Stimulated activated naive CD8-positive, alpha-beta T cell treated with anti-CD3 and anti-CD28 coated beads, Interleukin-15, amount 100 ng/mL, for 72 hours (primary cell): ENCODE results near the gene SERINC5.
"Not testable (repeated sequence)": the region's sequence is repeated elsewhere in the genome, so short reads cannot be mapped to it uniquely, and the experiment has no call there.

ENCODE experiments used
- ATAC-seq: fragments of 150-1000 bp; cut with Tn5 transposase; 2 replicates; pipeline ENCODE4 v1.10.0; 2021; ENCODE audit warnings: mild to moderate bottlenecking, moderate library complexity
- DNase-seq, 2 donors: peaks; one replicate each; pipeline ENCODE4 v3.0.0; 2021 to 2022
- H3K27ac Mint-ChIP-seq, 2 donors: one replicate each; pipeline ENCODE4 v1.8.0; 2022; ENCODE audit warnings: mild to moderate bottlenecking in 2 of 2, mixed read lengths in 2 of 2, moderate library complexity in 2 of 2
- H3K27me3 Mint-ChIP-seq: one replicate; pipeline ENCODE4 v1.8.0; 2022; ENCODE audit warnings: mixed read lengths
- H3K4me1 Mint-ChIP-seq: one replicate; pipeline ENCODE4 v1.8.0; 2022; ENCODE audit warnings: mild to moderate bottlenecking, mixed read lengths
- H3K4me3 Mint-ChIP-seq, 2 donors: one replicate each; pipeline ENCODE4 v1.8.0; 2022; ENCODE audit warnings: mild to moderate bottlenecking in 2 of 2, mixed read lengths in 2 of 2, moderate library complexity in 1 of 2
- H3K9me3 Mint-ChIP-seq, 2 donors: one replicate each; pipeline ENCODE4 v1.8.0; 2022; ENCODE audit warnings: mixed read lengths in 2 of 2

SERINC5 gene

DNA sequence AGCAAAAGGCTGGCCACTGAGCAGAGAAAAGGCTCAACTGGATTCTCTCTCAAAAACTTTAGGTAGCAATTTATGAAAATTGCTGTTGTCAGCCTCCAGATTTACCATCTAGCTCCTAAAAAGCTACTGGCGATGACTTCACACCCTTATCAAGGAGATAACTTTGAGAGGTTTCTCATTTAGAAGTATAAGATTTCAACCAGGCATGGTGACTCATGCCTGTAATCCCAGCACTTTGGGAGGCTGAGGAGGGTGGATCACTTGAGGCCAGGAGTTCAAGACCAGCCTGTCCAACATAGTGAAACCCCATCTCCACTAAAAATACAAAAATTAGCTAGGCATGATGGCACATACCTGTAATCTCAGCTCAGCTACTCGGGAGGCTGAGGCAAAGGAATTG lies 14.7 kb upstream of the SERINC5 start:
- DNase-seq, H3K9me3 Mint-ChIP-seq, H3K27me3 Mint-ChIP-seq: not testable (repeated sequence)
- peak; percentile 39 for ATAC-seq
- Mint-ChIP-seq H3K27ac (peak overlapping the region; percentile 89 to 99), H3K4me3 (peak overlapping the region; percentile 26 to 77), H3K4me1 (peaks cover 54% of the 10 kb centered on the region)

DNA sequence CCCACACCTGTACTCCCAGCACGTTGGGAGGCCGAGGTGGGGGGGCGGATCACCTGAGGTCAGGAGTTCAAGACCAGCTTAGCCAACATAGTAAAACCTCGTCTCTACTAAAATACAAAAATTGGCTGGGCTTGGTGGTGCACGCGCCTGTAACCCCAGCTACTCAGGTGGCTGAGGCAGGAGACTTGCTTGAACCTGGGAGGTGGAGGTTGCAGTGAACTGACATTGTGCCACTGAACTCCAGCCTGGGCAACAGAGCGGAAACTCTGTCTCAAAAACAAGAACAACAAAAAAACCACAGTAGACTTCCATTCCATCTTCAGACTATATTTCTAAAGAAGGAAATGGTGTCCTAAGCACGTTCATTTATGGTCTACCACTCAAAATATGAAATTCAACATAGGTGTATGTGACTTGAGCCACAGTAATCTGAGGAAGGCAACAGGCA lies 14.2 kb upstream of the SERINC5 start:
- Mint-ChIP-seq H3K4me1 (peaks cover 54% of the 10 kb centered on the region), H3K9me3 (peaks cover 0 to 4% of the 10 kb centered on the region in 2 donors), H3K27me3 (no peaks in the 10 kb centered on the region), H3K27ac (peak overlapping the region; percentile 89 to 99), H3K4me3 (peak overlapping the region; percentile 66 to 77)
- DNase-seq (no peak), ATAC-seq (peak; percentile 50)

DNA sequence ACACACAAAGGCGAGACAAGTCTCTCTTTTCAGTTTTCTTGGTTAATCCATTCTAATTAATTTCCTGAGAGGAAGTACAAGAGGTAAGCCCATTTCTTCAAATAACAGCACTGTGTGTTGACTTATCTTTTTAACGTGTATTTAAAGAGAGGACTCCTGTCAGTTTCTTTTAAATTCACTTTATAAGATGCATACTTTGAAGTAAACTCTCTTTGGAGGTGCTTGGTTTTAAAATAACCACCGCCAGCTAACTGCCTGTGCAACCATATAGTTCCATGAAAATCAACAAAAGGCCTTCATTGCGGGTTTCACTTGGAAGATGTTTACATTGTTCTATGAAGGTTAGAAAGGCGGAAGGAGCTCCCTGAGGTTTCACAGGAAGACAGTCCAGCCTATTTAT lies 13.1 kb upstream of the SERINC5 start:
- DNase-seq = no peak
- Mint-ChIP-seq H3K9me3 (peaks cover 0 to 4% of the 10 kb centered on the region in 2 donors), H3K27ac (peak overlapping the region; percentile 86 to 90), H3K4me3 (peak overlapping the region; percentile 56 to 72), H3K4me1 (peaks cover 60% of the 10 kb centered on the region), H3K27me3 (no peaks in the 10 kb centered on the region)
- peak; percentile 21 for ATAC-seq

DNA sequence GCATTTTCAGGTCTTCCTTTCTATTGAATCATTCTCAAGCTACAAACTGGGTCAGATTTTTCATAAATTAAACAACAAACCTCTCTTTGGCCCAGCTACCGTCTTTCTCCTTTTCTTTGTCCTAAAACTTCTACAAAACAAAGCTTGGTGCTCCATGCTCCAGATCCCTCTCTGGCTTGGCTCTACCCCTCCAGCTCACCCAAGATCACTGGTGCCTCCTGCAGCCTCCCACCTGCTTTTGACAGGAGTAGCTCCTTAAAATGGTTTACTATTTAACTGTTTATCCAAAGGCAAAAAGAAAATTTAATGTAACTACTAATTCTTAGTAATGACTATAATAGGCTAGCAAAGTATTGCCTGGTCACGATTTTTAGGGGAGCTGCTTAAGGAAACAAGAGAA lies 10.7 kb upstream of the SERINC5 start:
- ATAC-seq = no peak
- H3K27me3 Mint-ChIP-seq = no peaks in the 10 kb centered on the region
- peaks cover 0 to 4% of the 10 kb centered on the region in 2 donors for H3K9me3 Mint-ChIP-seq
- peak overlapping the region in 1 of 2 donors; percentile 5 for H3K27ac Mint-ChIP-seq
- no peak for DNase-seq
- H3K4me1 Mint-ChIP-seq = peaks cover 56% of the 10 kb centered on the region
- H3K4me3 Mint-ChIP-seq = no peak overlapping the region

DNA sequence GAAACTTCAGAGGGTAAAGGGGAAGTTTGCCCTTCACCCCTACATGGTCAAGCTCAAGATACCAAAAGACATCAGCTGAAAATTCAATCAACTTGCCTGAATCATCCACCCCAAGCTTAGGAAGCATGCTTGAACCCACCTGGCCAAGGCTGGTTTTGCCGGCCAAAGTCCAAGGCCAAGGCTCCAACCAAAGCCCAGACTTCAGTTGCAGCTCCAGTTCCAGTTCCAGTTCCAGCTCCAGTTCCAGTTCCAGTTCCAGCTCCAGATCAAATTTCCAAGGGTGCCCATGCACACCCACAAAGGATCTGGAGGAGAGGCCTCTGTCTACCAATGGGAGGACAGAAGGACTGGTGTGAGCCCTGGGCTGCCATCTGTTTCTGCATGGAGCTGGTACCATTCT lies 4.6 kb upstream of the SERINC5 start:
- Mint-ChIP-seq H3K27me3 (no peaks in the 10 kb centered on the region), H3K9me3 (no peaks in the 10 kb centered on the region), H3K27ac (no peak overlapping the region)

DNA sequence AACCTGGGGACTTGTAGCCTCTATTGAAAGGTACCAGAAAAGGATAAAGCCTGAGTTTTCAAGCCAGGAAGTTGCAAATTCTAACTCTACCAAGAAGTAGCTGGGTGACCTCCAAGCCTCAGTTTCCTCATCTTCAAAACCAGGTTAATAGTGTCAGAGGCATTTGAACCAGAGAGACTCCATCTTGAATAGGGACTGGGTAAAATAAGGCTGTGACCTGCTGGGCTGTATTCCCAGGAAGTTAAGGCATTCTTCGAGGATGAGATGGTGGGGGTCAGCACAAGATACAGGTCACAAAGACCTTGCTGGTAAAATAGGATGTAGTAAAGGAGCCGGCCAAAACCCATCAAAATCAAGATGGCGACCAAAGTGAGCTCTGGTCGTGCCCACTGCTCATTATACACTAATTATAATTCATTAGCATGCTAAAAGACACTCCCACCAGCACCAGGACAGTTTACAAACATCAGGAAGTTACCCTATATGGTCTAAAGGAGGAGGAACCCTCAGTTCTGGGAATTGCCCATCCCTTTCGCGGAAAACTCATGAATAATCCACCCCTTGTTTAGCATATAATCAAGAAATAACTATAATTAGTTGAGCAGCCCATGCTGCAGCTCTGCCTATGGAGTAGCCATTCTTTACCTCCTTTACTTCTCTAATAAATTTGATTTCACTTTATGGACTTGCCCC lies 3.8 kb upstream of the SERINC5 start:
- H3K27ac Mint-ChIP-seq = no peak overlapping the region
- H3K9me3 Mint-ChIP-seq = no peaks in the 10 kb centered on the region
- DNase-seq (no peak), ATAC-seq (no peak)
- no peaks in the 10 kb centered on the region for H3K27me3 Mint-ChIP-seq
- H3K4me3 Mint-ChIP-seq = no peak overlapping the region
- H3K4me1 Mint-ChIP-seq = peaks cover 19% of the 10 kb centered on the region

More for the DNA sequence above, 4.6 kb upstream of the SERINC5 start:
- peaks cover 27% of the 10 kb centered on the region for H3K4me1 Mint-ChIP-seq
- ATAC-seq (no peak), DNase-seq (no peak)
- no peak overlapping the region for H3K4me3 Mint-ChIP-seq

DNA sequence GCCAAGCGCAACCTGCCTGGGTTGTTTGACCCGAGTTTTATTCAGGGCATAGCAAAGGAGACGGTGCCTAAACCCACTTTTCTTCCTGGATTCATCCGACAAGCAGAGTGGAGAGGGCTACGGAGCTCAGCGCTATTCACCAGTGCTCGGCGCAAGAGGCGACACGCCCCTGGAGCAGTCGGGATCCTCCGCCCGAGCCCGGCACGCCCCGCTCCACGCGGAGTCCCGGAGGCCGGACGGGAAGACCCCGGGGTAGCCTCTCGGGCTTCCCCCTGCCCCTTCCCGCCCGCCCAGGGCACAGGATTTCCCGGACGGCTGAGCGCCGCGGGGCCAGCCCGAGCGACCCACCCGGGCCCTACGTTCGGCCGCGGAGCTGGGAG lies 427 bp downstream of the SERINC5 start:
- H3K4me3 Mint-ChIP-seq = peak overlapping the region; percentile 96 to 99
- H3K9me3 Mint-ChIP-seq = no peaks in the 10 kb centered on the region
- ATAC-seq = peak; percentile 53
- peak overlapping the region; percentile 89 to 93 for H3K27ac Mint-ChIP-seq
- DNase-seq = peak in 1 of 2 donors; percentile 58
- peaks cover 53% of the 10 kb centered on the region for H3K4me1 Mint-ChIP-seq
- no peaks in the 10 kb centered on the region for H3K27me3 Mint-ChIP-seq

DNA sequence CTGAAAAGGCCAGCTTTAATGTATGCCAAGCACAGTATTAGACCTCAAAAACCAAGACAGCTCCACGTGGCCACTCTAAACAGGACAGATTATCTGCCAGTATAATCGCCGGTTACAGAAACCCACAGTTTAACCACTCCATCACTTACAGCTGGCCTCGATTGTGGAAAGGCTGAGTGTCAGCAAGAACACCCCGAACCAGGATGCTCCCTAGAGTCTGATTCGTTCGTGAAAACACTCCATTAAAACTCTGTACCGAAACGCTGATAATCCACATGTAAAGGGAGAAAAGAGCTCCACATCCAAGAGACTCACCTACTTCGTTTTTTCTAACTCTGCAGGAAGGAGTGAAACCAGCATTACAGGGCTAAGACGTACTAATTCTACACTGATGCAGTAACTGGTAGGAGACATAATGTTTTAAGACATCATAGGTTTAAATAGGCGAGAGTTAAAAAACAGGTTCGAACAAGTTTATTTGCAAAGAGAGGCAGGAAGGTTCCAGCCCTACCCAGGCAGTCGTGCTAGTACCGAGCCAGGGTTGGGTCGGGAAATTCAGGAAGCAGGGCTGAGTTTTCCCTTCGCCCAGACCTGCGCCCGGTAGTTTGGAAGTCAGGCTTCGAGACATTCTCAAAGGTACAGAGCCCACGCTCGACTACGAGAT lies 949 bp downstream of the SERINC5 start:
- Mint-ChIP-seq H3K4me3 (peak overlapping the region; percentile 81 to 99), H3K9me3 (no peaks in the 10 kb centered on the region), H3K27me3 (no peaks in the 10 kb centered on the region), H3K4me1 (peaks cover 58% of the 10 kb centered on the region), H3K27ac (peak overlapping the region; percentile 89 to 93)
- DNase-seq (peak; percentile 32 to 44), ATAC-seq (peak; percentile 25)

DNA sequence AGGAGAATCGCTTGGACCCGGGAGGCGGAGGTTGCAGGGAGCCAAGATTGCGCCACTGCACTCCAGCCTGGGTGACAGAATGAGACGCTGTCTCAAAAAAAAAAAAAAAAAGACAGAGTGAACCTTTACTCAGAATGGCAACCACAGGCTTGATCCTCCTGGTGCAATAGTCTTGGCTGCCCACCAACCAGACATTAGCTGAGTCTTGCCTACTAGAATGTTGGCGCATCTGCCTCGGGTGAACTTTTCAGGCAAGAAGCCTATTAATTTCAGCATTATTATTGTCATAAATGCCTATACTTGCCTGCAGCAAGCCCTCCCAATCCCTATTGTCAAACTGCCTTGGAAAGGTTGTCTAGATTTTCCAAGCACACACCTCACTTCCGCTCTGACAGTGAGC lies 4.2 kb downstream of the SERINC5 start:
- ATAC-seq = no peak
- no peaks in the 10 kb centered on the region for H3K9me3 Mint-ChIP-seq
- H3K4me3 Mint-ChIP-seq = peak overlapping the region; percentile 41 to 50
- H3K27me3 Mint-ChIP-seq = no peaks in the 10 kb centered on the region
- H3K4me1 Mint-ChIP-seq = peaks cover 75% of the 10 kb centered on the region
- DNase-seq = no peak
- H3K27ac Mint-ChIP-seq = peak overlapping the region in 1 of 2 donors; percentile 69

DNA sequence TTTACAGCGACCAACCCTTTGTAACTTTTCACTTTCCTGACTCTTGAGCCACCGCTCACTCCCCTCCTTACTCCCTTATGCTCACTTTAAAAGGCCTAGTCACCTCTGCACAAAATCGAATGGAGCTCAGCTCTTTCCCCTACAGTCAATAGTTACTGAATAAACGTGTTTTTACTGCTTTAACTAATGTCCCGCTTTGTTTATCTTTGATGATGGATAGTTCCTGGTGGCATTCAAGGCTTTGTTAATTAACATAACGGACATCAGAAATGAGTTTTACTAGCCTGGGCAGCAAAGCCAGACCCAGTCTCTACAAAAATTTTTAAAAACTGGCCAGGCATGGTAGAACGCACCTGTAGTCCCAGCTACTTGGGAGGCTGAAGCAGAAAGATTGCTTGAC lies 5.0 kb downstream of the SERINC5 start:
- H3K27ac Mint-ChIP-seq = no peak overlapping the region
- DNase-seq = no peak
- H3K27me3 Mint-ChIP-seq = no peaks in the 10 kb centered on the region
- H3K4me1 Mint-ChIP-seq = peaks cover 83% of the 10 kb centered on the region
- H3K4me3 Mint-ChIP-seq = no peak overlapping the region
- H3K9me3 Mint-ChIP-seq = no peaks in the 10 kb centered on the region
- no peak for ATAC-seq

DNA sequence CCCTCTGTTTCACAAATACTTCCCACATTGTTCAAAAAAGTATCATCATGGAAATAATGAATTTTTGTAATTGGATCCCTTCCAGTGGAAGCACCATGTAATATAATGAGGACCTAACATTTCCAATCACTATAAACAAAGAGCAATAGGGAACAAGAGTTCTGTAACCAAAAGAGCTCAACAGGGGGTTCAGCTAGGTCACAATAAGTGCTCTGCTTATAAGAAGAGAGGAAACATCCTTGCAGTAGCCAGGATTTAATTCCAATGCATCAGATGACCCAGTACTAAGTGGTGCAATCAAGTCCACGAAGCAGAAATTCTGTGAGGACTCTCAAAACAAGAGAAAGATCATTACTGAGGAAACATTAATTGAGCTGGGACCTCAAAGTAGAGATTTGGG lies 5.9 kb downstream of the SERINC5 start:
- Mint-ChIP-seq H3K27me3 (no peaks in the 10 kb centered on the region), H3K4me1 (peaks cover 91% of the 10 kb centered on the region), H3K4me3 (peak overlapping the region; percentile 18 to 54), H3K27ac (peak overlapping the region; percentile 3 to 30), H3K9me3 (peaks cover 0 to 4% of the 10 kb centered on the region in 2 donors)
- no peak for DNase-seq
- no peak for ATAC-seq

DNA sequence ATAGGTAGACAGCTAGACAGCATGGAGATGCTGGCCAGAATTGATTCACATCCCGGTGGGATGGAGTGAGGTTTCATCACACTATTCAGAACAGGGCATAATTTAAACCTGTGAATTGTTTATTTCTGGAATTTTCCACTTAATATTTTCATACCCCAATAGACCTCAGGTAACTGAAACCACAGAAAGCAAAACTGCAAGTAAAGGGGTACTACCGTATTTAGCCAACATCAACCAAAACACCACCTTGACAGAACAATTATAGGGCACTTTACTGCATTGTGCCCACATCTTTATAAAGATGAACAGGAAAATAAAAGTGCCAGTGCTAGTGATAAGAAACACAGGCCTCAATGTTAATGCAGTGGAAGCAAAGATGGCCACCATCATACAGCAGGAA lies 7.5 kb downstream of the SERINC5 start:
- Mint-ChIP-seq H3K4me3 (peak overlapping the region; percentile 68 to 78), H3K4me1 (peaks cover 84% of the 10 kb centered on the region), H3K9me3 (peaks cover under 1 to 9% of the 10 kb centered on the region in 2 donors), H3K27ac (peak overlapping the region; percentile 30 to 89), H3K27me3 (no peaks in the 10 kb centered on the region)
- DNase-seq (no peak), ATAC-seq (peak; percentile 35)

DNA sequence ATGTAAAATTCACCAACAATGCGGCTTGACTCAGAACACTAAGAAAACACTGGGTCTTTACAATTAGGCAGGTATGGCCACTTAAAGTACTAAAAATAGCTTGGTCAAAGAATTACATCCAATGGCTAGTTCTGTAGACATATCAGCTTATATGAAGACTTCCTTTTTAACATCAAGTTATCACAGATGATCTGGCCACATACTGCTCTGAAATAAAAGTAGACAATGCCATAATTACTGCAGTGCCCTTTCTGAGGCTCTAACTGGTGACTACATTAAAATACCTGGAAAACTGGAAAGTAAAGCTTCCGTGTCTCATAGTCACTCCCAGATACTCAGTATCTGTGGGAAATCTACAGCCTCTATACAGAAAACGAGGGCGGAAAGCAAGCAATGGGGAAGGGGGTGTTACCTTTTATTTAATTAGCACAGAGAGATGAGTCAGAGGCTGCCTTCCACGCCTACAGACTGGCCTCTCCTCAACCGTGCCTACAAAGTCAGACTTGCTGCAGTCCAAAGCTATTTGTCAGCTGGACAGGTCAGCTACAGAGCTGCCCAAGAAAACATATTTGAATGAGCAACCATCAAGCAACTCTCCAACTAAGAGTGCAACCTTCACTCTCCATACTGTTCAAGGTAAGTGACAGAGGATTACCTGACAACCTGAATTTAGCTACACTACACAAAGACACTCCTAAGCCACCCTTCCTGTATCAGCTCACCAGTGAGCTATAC lies 8.7 kb downstream of the SERINC5 start:
- peaks cover 72% of the 10 kb centered on the region for H3K4me1 Mint-ChIP-seq
- peaks cover 6 to 17% of the 10 kb centered on the region in 2 donors for H3K9me3 Mint-ChIP-seq
- ATAC-seq (peak; percentile 89), DNase-seq (peak in 1 of 2 donors; percentile 43)
- no peaks in the 10 kb centered on the region for H3K27me3 Mint-ChIP-seq
- H3K27ac Mint-ChIP-seq = peak overlapping the region; percentile 83 to 89
- H3K4me3 Mint-ChIP-seq = peak overlapping the region; percentile 68 to 78

DNA sequence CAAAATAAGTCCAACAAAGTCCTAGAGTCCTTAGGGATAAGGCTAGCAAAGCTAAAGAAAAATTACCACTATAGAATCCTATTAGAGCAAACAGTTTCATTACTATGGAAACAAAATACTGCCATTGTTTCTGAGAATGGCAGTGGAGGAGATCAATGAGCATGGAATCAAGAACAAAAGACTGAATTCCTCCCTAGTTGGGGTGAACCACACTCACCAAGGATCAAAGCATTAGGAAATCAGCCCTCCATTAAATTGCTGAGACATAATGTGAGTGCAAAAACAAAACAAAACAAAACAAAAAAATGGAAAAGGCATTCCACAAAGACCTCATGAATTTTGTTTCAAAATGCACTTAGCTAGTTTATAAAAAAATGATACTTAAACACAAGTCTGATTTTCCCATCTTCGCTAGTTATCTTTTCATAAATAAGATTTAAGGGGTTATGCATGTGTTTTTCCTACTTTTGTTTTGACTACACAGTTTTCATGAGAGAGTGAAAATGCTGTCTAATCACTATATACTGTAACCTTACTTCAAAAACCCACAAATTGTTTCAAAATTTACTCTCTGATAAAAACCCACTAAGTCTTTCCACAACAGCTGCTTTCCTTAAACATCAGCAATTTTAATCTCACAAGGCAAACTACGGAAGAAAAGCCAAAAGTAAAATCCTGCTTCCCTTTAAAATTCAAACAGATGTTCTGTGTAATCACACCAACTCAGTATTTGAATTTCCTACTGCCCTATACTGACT lies 9.7 kb downstream of the SERINC5 start:
- Mint-ChIP-seq H3K4me1 (peaks cover 74% of the 10 kb centered on the region), H3K27ac (peak overlapping the region in 1 of 2 donors; percentile 62), H3K4me3 (peak overlapping the region; percentile 23 to 78), H3K27me3 (no peaks in the 10 kb centered on the region), H3K9me3 (peaks cover 6 to 27% of the 10 kb centered on the region in 2 donors)
- DNase-seq = no peak
- no peak for ATAC-seq

DNA sequence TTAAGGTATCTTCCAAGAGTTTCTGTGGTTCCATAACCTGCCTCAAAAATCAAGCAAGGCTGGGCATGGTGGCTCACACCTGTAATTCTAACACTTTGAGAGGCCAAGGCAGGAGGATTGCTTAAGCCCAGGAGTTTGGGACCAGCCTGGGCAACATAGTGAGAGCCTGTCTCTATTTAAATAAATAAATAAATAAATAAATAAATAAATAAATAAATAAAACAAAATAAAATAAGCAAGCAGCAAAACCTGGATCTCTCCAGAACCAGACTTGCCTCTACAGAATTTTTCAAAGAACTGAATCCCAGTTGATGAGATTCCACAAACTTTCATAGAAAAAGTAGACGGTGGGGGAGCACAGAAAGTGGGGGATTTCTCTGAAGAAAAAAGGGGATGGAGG lies 12.3 kb downstream of the SERINC5 start:
- no peak for ATAC-seq

More for the DNA sequence above, 12.3 kb downstream of the SERINC5 start:
- Mint-ChIP-seq H3K9me3 (peaks cover 6 to 28% of the 10 kb centered on the region in 2 donors), H3K4me3 (no peak overlapping the region), H3K4me1 (peaks cover 74% of the 10 kb centered on the region), H3K27ac (no peak overlapping the region), H3K27me3 (no peaks in the 10 kb centered on the region)
- no peak for DNase-seq
